ENCODE measurements around the gene PPM1N.

Gene PPM1N

DNA sequence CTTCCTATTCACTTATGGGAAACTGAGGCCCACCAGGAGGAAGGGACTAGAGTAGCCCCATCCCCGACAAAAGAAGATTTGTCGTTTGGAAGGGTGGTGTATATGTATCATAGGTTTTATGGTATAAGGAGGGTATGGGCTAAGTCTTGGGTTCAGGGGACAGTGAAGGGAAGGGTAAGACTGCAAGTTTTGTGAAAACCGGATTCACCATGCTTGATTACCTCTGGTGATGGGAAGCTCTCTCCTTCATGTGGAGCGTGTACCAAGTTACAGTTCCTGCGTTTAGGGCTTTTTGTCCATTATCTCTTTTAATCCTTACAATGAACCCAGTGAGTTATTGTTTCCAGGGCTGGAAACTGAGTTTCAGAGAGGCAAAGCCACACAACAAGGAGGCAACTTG, 12.8 kb downstream of the PPM1N start:
- ATAC-seq = no peak
- TF ChIP-seq, protein P1, sequence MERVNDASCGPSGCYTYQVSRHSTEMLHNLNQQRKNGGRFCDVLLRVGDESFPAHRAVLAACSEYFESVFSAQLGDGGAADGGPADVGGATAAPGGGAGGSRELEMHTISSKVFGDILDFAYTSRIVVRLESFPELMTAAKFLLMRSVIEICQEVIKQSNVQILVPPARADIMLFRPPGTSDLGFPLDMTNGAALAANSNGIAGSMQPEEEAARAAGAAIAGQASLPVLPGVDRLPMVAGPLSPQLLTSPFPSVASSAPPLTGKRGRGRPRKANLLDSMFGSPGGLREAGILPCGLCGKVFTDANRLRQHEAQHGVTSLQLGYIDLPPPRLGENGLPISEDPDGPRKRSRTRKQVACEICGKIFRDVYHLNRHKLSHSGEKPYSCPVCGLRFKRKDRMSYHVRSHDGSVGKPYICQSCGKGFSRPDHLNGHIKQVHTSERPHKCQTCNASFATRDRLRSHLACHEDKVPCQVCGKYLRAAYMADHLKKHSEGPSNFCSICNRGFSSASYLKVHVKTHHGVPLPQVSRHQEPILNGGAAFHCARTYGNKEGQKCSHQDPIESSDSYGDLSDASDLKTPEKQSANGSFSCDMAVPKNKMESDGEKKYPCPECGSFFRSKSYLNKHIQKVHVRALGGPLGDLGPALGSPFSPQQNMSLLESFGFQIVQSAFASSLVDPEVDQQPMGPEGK (CRISPR knock-in tag; IDR thresholded peaks at IDR 0.05; ENCODE audit: borderline replicate concordance) = no peak
- TF ChIP-seq TSHZ2 (CRISPR knock-in tag; IDR thresholded peaks at IDR 0.05) (no peak), ZNF70 (CRISPR knock-in tag; IDR thresholded peaks at IDR 0.05) (no peak), CSRNP3 (CRISPR knock-in tag; IDR thresholded peaks at IDR 0.05) (no peak), ZC3H10 (CRISPR knock-in tag; IDR thresholded peaks at IDR 0.05) (no peak), GLIS3 (CRISPR knock-in tag; IDR thresholded peaks at IDR 0.05) (no peak), ZNF8 (CRISPR knock-in tag; IDR thresholded peaks at IDR 0.05) (no peak), SNAI2 (CRISPR knock-in tag; IDR thresholded peaks at IDR 0.05) (no peak), TCF4 (CRISPR knock-in tag; IDR thresholded peaks at IDR 0.05; ENCODE audit: borderline replicate concordance) (no peak), OSR1 (CRISPR knock-in tag; IDR thresholded peaks at IDR 0.05) (no peak), CSDC2 (CRISPR knock-in tag; IDR thresholded peaks at IDR 0.05) (no peak), ISL1 (CRISPR knock-in tag; IDR thresholded peaks at IDR 0.05) (no peak)

GRCh38 chr19:45512881-45513483, 14.7 kb downstream of the PPM1N start:
- no peak for ATAC-seq
- TF ChIP-seq RARB (CRISPR knock-in tag; IDR thresholded peaks at IDR 0.05) = no peak
- no peak for TF ChIP-seq GLIS3 (CRISPR knock-in tag; IDR thresholded peaks at IDR 0.05)
- TF ChIP-seq ZNF8 (CRISPR knock-in tag; IDR thresholded peaks at IDR 0.05) = no peak
- no peak for TF ChIP-seq ZC3H10 (CRISPR knock-in tag; IDR thresholded peaks at IDR 0.05)
- no peak for TF ChIP-seq TCF4 (CRISPR knock-in tag; IDR thresholded peaks at IDR 0.05; ENCODE audit: borderline replicate concordance)
- TF ChIP-seq SNAI2 (CRISPR knock-in tag; IDR thresholded peaks at IDR 0.05) = no peak
- TF ChIP-seq CSDC2 (CRISPR knock-in tag; IDR thresholded peaks at IDR 0.05) = no peak
- no peak for TF ChIP-seq ZFP30 (CRISPR knock-in tag; IDR thresholded peaks at IDR 0.05)
- no peak for TF ChIP-seq ISL1 (CRISPR knock-in tag; IDR thresholded peaks at IDR 0.05)

- TF ChIP-seq PPARA (CRISPR knock-in tag; IDR thresholded peaks at IDR 0.05; ENCODE audit: borderline replicate concordance) = no peak
- no peak for ATAC-seq
Observed at GRCh38 chr19:45514376-45515051, 16.3 kb downstream of the PPM1N start.

DNA sequence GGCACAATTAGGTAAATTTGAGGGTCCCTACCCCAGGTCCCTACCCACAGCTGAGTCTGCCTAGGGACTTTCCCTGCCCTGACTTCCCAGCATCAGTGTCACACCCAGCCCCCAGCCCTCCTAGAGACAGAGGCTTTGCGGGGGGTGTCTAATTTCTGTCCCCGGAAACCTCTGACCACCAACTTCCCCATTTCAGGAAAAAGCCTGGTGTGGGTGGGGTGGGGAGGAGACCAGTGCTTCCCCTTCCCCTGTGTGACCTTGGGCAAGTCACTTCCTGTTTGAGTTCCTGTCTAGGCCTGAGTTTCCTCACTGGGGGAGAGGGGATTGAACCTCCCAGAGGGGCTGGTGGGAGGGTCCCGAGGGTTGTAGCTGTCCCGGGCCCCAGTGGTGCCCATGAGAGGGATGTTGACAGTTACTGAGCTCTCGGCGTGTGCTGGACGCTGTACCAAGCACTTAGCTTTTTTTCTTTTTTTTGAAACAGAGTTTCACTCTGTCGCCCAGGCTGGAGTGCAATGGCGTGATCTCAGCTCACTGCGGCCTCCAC, 16.9 kb downstream of the PPM1N start:
- ATAC-seq = no peak
- no peak for TF ChIP-seq OSR1 (CRISPR knock-in tag; IDR thresholded peaks at IDR 0.05)
- TF ChIP-seq ZFP30 (CRISPR knock-in tag; IDR thresholded peaks at IDR 0.05) = no peak
- TF ChIP-seq ESRRG (CRISPR knock-in tag; IDR thresholded peaks at IDR 0.05) = no peak
- no peak for TF ChIP-seq GLIS3 (CRISPR knock-in tag; IDR thresholded peaks at IDR 0.05)
- TF ChIP-seq TOX (CRISPR knock-in tag; IDR thresholded peaks at IDR 0.05; ENCODE audit: borderline replicate concordance) = no peak
- TF ChIP-seq ZNF70 (CRISPR knock-in tag; IDR thresholded peaks at IDR 0.05) = no peak
- no peak for TF ChIP-seq ISL1 (CRISPR knock-in tag; IDR thresholded peaks at IDR 0.05)
- no peak for TF ChIP-seq CSDC2 (CRISPR knock-in tag; IDR thresholded peaks at IDR 0.05)
- TF ChIP-seq RARB (CRISPR knock-in tag; IDR thresholded peaks at IDR 0.05) = no peak

DNA sequence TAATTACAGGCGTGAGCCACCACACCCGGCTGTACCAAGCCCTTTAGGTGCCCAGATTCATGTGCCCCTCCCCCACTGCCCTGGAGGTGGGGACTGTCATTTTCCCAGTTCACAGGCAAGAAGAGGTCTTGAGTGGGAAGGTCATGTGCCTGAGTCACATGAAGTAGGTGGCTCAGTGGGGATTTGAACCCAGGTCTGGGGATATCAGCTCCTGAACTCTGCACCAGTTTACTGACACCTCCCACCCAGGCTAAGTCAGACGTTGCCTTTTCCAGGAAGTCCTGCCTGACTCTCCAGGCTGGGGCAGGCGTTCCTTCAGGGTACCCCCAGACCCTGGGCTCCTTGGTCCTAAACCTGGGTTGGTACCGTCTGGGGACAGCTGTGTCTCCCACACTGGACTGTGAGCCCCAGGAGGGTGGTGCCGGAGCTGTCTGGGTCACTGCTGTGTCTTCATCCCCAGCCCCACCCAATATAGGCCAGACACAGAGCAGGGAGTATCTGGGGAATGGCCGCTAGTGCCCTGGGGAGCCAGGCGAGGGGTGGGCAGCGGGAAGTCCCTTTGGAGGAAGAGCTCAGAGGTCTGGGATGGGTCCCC, 17.7 kb downstream of the PPM1N start:
- no peak for ATAC-seq
- TF ChIP-seq CSRNP3 (CRISPR knock-in tag; IDR thresholded peaks at IDR 0.05) = no peak
- no peak for TF ChIP-seq GLIS3 (CRISPR knock-in tag; IDR thresholded peaks at IDR 0.05)
- TF ChIP-seq TSHZ2 (CRISPR knock-in tag; IDR thresholded peaks at IDR 0.05) = no peak
- no peak for TF ChIP-seq CSDC2 (CRISPR knock-in tag; IDR thresholded peaks at IDR 0.05)
- TF ChIP-seq ZC3H10 (CRISPR knock-in tag; IDR thresholded peaks at IDR 0.05) = no peak
- TF ChIP-seq ZNF8 (CRISPR knock-in tag; IDR thresholded peaks at IDR 0.05) = no peak
- TF ChIP-seq TOX (CRISPR knock-in tag; IDR thresholded peaks at IDR 0.05; ENCODE audit: borderline replicate concordance) = no peak
- no peak for TF ChIP-seq TCF4 (CRISPR knock-in tag; IDR thresholded peaks at IDR 0.05; ENCODE audit: borderline replicate concordance)
- TF ChIP-seq ZFP3 (CRISPR knock-in tag; IDR thresholded peaks at IDR 0.05) = no peak
- TF ChIP-seq ARNTL (CRISPR knock-in tag; IDR thresholded peaks at IDR 0.05; ENCODE audit: borderline replicate concordance, low read depth) = no peak

Data from SK-N-SH treated with all-trans-retinoic acid at 6 μM for 48 hours (cell line).